Activated naive CD4-positive, alpha-beta T cell treated with Interleukin-2 at 50 U/mL for 16 hours (primary cell): ENCODE measurements around the gene SYNJ2BP.

Experiments
- DNase-seq: peaks from one replicate; pipeline ENCODE4 v3.0.0-alpha.2; 2020

Gene SYNJ2BP

DNA sequence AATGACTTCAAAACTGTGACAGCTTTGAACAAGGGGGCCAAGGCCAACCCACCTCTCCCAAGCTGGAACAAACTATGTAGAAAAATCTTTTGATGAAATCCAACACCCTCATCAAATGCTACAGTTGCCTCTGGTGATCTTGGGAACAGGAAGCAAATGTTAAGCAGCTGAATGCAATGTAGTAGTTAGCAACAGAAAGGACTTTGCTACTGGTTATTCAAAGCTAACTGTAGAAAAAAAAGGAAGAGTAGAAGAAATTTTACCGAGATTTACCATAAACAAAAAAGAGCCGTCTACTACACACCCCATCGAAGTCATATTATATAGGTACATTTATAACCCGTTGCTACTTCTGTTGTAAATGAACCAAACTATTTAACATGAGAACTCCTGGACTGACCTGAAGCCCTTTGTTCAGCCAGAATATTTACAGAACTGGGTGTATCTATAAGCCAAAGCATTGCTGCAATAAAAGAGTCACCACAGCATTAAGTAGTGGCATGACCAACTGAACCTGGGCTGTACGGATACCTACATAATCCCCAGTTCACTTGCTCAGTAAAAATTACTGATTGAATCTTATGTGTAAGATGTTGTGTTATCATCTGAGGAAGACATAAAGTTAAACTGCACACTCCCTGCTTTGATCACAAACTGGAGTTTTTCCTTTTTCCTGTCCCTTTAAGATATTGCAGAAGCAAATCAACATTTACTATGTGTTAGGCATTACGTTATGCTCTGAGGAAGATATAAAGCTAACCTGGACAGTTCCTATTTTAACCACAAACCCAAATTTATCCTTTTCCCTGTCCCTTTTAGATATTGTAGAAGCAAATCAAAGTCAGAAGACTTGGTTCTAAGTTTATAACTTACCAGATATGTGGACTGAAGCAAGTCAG lies 25.1 kb downstream of the SYNJ2BP start:
- no peak for DNase-seq

DNA sequence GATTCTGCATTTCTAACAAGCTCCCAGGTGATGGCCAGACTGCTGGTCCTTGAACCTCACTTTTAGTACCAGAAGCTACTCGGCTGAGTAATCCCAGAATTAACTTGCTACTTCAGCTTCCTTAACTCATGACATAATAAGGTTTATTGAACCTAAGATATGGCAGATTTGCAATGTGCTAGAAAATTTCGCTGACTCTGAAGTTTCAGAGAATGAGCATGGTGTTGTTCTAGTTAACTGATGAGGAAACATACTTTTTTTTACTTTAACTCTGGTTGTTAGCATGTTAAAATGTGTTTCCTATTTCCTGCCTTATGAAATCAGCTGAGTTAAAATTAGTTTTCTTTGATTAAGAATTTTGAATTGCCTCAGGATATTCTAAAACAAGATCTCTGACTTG lies 34.4 kb downstream of the SYNJ2BP start:
- DNase-seq: no peak

DNA sequence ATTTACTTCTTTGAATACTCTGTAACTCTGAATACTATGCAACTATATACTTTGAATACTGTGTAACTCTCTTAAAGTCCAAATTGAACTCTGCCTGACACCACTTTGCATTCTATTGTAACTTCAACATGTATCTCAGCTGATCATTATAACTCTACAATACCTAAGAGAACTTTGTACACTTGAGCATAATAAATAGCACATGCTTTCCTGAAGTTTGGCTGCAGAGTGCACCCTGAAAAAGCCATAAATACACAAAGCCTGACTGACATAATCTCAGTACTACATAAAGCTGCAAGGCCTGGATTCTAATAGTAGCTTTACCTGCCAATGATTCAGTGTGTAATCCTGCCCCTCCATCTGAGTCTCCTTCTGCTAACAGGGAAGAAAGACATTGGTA lies 36.1 kb downstream of the SYNJ2BP start:
- no peak for DNase-seq

DNA sequence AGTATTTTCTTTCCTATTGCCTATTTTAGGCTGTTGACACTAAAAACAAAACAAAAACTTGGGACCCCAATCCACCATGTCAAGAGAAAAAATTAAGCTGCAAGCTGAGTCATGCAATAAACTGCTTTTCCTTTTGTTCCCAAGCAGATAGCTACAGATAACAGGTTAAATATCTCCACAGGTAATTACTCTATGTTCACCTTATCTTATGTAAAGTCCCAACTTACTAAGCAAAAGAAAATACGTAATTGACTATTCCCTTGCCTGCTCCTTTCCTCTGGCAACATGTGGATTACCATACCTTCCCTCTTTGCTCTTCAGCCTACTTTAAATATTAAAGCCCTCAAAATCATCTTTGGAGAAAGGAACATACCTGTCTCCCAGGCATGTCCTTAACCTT lies 38.2 kb downstream of the SYNJ2BP start:
- DNase-seq: no peak
